HepG2 (cell line): ENCODE results near the gene COL27A1. TPM values are rescaled to one million over a fixed set of nuclear protein-coding genes. Genes with fewer than 3 reads are reported as not detected.

Experiments
- ADNP ChIP-seq: sonication (generic); formaldehyde crosslinking; IDR thresholded peaks from 2 replicates; pipeline ENCODE4 v1.4.0; 2020; ENCODE audit warnings: missing genetic modification reagents
- CEBPG ChIP-seq: IDR thresholded peaks from 2 replicates; pipeline ENCODE4 v1.6.1; 2016
- GLI4 ChIP-seq: sonication (generic); formaldehyde crosslinking; IDR thresholded peaks from 2 replicates; pipeline ENCODE4 v1.5.1; 2020; ENCODE audit warnings: missing genetic modification reagents, mild to moderate bottlenecking, moderate library complexity, borderline replicate concordance
- MBNL3 ChIP-seq: fragments of 250-450 bp; sonication (Bioruptor Pico); conservative IDR thresholded peaks from 2 replicates; pipeline ENCODE4 v1.8.0; 2022; ENCODE audit warnings: mild to moderate bottlenecking, inconsistent platforms
- RFX1 ChIP-seq: fragments of 450-650 bp; IDR thresholded peaks from 2 replicates; pipeline ENCODE4 v1.6.1; 2017
- SP5 ChIP-seq: IDR thresholded peaks from 2 replicates; pipeline ENCODE4 v1.6.1; 2016; ENCODE audit warnings: low read depth, borderline replicate concordance
- ZNF781 ChIP-seq: sonication (generic); formaldehyde crosslinking; IDR thresholded peaks from 2 replicates; pipeline ENCODE4 v1.5.1; 2020; ENCODE audit warnings: borderline replicate concordance, mild to moderate bottlenecking, missing genetic modification reagents; ENCODE audit errors: not compliant biosample characterization
- polyA plus RNA-seq, 8 experiments: library from polyadenylated mRNA; depleted of rRNA in 3 of 8; stranded (reverse) in 7 of 8; unstranded in 1 of 8; fragments of >200 nt; fragmentation: Illumina TruSeq in 4 of 8; extraction: Trizol in 4 of 8; gene quantifications; 2 replicates each; pipeline versions ENCODE4 v1.2.1 to v1.2.3, GENCODE V29; 2011 to 2016; ENCODE audit warnings: low read depth in 4 of 8, missing spikeins in 1 of 8, mixed read lengths in 1 of 8; ENCODE audit not compliant: insufficient read depth in 1 of 8
- total RNA-seq, 5 experiments: library from RNA; depleted of rRNA; stranded (reverse); fragments of >200 nt; fragmentation: Illumina TruSeq; extraction: Trizol; gene quantifications; 2 replicates each; pipeline ENCODE4 v1.2.3, GENCODE V29; 2016; ENCODE audit warnings: low read depth in 1 of 5
- TF ChIP-seq, protein P1 (sequence below), 2 experiments: fragments of 450-650 bp in 1 of 2; sonication (generic) in 1 of 2; formaldehyde crosslinking in 1 of 2; IDR thresholded peaks; 2 replicates each; pipeline versions ENCODE4 v1.6.1 to v1.8.0; 2016 to 2022; ENCODE audit warnings: antibody characterized with exemption in 1 of 2, mild to moderate bottlenecking in 1 of 2, missing genetic modification reagents in 1 of 2
- TF ChIP-seq, protein P2 (sequence below): sonication (generic); formaldehyde crosslinking; IDR thresholded peaks from 2 replicates; pipeline ENCODE4 v1.4.0; 2020; ENCODE audit warnings: missing genetic modification reagents, borderline replicate concordance
- TF ChIP-seq, protein P3 (sequence below): sonication (generic); formaldehyde crosslinking; IDR thresholded peaks from 2 replicates; pipeline ENCODE4 v1.4.0; 2020; ENCODE audit warnings: mild to moderate bottlenecking, missing genetic modification reagents
- TF ChIP-seq, protein P4 (sequence below): sonication (generic); formaldehyde crosslinking; IDR thresholded peaks from 2 replicates; pipeline ENCODE4 v1.5.0; 2020; ENCODE audit warnings: missing genetic modification reagents, mild to moderate bottlenecking, borderline replicate concordance
- TF ChIP-seq, protein P5 (sequence below): sonication (generic); formaldehyde crosslinking; IDR thresholded peaks from 2 replicates; pipeline ENCODE4 v1.8.1; 2023; ENCODE audit warnings: missing genetic modification reagents, mild to moderate bottlenecking, borderline replicate concordance

COL27A1 gene
- total and polyA plus RNA-seq, 2 of the 13 experiments (the other 11 are each of a cell fraction or from before 2014, with no cell fraction given), result 71.3 to 89.1 TPM

DNA sequence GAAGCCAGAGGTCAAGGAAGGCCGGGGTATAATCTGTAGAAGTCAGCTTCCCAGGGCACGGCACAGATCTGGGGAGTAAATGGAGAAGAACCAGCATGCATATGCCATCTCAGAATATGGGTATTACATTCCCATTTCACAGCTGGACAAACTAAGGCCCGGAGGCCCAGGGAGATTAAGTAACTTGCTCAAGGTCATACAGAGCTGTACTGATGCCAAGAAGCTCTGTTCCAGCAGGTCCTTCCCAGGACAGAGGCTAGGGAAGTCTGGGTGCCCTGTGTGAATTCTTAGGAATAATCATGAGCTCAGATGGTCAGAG is 19.2 kb downstream of the COL27A1 start (continued):
- TF ChIP-seq, protein P1, sequence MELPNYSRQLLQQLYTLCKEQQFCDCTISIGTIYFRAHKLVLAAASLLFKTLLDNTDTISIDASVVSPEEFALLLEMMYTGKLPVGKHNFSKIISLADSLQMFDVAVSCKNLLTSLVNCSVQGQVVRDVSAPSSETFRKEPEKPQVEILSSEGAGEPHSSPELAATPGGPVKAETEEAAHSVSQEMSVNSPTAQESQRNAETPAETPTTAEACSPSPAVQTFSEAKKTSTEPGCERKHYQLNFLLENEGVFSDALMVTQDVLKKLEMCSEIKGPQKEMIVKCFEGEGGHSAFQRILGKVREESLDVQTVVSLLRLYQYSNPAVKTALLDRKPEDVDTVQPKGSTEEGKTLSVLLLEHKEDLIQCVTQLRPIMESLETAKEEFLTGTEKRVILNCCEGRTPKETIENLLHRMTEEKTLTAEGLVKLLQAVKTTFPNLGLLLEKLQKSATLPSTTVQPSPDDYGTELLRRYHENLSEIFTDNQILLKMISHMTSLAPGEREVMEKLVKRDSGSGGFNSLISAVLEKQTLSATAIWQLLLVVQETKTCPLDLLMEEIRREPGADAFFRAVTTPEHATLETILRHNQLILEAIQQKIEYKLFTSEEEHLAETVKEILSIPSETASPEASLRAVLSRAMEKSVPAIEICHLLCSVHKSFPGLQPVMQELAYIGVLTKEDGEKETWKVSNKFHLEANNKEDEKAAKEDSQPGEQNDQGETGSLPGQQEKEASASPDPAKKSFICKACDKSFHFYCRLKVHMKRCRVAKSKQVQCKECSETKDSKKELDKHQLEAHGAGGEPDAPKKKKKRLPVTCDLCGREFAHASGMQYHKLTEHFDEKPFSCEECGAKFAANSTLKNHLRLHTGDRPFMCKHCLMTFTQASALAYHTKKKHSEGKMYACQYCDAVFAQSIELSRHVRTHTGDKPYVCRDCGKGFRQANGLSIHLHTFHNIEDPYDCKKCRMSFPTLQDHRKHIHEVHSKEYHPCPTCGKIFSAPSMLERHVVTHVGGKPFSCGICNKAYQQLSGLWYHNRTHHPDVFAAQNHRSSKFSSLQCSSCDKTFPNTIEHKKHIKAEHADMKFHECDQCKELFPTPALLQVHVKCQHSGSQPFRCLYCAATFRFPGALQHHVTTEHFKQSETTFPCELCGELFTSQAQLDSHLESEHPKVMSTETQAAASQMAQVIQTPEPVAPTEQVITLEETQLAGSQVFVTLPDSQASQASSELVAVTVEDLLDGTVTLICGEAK (IDR thresholded peaks at IDR 0.05), result no peak
- TF ChIP-seq, protein P1 (CRISPR knock-in tag; IDR thresholded peaks at IDR 0.05), result 0 out of 2 replicates have a peak, but pooled peaks have one; percentile 1
- TF ChIP-seq, protein P2, sequence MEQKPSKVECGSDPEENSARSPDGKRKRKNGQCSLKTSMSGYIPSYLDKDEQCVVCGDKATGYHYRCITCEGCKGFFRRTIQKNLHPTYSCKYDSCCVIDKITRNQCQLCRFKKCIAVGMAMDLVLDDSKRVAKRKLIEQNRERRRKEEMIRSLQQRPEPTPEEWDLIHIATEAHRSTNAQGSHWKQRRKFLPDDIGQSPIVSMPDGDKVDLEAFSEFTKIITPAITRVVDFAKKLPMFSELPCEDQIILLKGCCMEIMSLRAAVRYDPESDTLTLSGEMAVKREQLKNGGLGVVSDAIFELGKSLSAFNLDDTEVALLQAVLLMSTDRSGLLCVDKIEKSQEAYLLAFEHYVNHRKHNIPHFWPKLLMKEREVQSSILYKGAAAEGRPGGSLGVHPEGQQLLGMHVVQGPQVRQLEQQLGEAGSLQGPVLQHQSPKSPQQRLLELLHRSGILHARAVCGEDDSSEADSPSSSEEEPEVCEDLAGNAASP (CRISPR knock-in tag), result no peak
- no peak for TF ChIP-seq MBNL3 (CRISPR knock-in tag)
- TF ChIP-seq RFX1, result no peak
- TF ChIP-seq ZNF781, result peak; percentile 6
- TF ChIP-seq, protein P3, sequence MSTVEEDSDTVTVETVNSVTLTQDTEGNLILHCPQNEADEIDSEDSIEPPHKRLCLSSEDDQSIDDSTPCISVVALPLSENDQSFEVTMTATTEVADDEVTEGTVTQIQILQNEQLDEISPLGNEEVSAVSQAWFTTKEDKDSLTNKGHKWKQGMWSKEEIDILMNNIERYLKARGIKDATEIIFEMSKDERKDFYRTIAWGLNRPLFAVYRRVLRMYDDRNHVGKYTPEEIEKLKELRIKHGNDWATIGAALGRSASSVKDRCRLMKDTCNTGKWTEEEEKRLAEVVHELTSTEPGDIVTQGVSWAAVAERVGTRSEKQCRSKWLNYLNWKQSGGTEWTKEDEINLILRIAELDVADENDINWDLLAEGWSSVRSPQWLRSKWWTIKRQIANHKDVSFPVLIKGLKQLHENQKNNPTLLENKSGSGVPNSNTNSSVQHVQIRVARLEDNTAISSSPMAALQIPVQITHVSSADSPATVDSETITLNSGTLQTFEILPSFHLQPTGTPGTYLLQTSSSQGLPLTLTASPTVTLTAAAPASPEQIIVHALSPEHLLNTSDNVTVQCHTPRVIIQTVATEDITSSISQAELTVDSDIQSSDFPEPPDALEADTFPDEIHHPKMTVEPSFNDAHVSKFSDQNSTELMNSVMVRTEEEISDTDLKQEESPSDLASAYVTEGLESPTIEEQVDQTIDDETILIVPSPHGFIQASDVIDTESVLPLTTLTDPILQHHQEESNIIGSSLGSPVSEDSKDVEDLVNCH (CRISPR knock-in tag), result no peak
- TF ChIP-seq ADNP (CRISPR knock-in tag), result peak; percentile 100
- TF ChIP-seq GLI4 (CRISPR knock-in tag), result 0 out of 2 replicates have a peak, but pooled peaks have one; percentile 4
- TF ChIP-seq, protein P4, sequence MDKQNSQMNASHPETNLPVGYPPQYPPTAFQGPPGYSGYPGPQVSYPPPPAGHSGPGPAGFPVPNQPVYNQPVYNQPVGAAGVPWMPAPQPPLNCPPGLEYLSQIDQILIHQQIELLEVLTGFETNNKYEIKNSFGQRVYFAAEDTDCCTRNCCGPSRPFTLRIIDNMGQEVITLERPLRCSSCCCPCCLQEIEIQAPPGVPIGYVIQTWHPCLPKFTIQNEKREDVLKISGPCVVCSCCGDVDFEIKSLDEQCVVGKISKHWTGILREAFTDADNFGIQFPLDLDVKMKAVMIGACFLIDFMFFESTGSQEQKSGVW (CRISPR knock-in tag), result no peak
- no peak for TF ChIP-seq SP5 (CRISPR knock-in tag)
- TF ChIP-seq CEBPG (CRISPR knock-in tag), result peak; percentile 23; the same call in 1 of the 2 replicates
- TF ChIP-seq, protein P5, sequence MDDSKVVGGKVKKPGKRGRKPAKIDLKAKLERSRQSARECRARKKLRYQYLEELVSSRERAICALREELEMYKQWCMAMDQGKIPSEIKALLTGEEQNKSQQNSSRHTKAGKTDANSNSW, result no peak
